Left lobe of liver (tissue), 2 donors: ENCODE results near the gene TM4SF4. TPM values are rescaled to one million over a fixed set of nuclear protein-coding genes. Genes with fewer than 3 reads are reported as not detected.

Experiments used
- ATAC-seq: fragments of 200-7000 bp; cut with Tn5 transposase; one replicate; pipeline ENCODE4 v1.9.1; 2020; ENCODE audit warnings: mild to moderate bottlenecking, moderate library complexity
- DNase-seq: peaks from one replicate; pipeline ENCODE4 v3.0.0-alpha.2; 2020; ENCODE audit warnings: low spot score
- total RNA-seq: library from RNA; stranded (reverse); gene quantifications from one replicate; pipeline ENCODE4 v1.2.1, GENCODE V29; 2021
- donor health status: DM: no; HTN: no; CAD: no; lungs with moderate emphysema.
- donor health status: DM: no; HTN: yes; CAD: no.

TM4SF4 gene
- total RNA-seq, 1 donor from 2014 or later = 220 TPM

DNA sequence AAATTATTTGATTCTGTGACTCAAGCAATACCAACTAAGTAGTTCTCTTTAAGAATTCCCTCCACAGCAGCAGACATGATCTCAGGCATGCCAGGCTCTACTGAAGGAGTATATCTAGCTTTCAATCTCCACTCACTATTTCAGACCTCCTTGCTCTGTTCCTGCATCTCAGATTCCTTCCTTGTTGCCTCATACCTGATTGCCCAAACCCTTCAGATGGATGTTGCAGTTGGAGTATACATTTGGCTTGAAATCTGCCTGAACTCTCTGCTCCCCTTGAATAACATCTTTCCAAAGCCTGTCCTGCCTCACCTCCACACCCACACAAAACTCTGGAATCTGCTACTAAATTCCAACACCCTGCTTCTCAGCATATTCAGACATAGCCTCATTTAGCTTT lies 19.8 kb upstream of the TM4SF4 start:
- DNase-seq = no peak
- ATAC-seq = no peak

DNA sequence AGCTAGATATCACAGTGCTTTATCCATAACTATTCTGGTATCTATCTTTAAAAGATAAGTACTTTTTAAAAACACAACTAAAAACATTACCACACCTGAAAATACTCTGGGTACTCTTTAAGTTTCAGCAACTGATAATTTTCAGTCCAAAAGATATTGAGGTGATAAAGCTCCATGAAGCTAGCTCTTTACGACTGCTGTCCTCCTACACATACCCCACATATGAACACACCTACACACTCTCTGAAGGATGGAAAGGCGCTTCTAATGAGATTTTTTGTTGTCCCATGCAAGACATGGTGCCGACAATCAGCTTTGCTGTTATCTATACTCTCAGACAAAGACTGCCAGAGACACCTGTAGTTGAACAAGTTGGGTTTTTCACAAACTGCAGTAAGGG lies 19.1 kb upstream of the TM4SF4 start:
- ATAC-seq (no peak), DNase-seq (no peak)

DNA sequence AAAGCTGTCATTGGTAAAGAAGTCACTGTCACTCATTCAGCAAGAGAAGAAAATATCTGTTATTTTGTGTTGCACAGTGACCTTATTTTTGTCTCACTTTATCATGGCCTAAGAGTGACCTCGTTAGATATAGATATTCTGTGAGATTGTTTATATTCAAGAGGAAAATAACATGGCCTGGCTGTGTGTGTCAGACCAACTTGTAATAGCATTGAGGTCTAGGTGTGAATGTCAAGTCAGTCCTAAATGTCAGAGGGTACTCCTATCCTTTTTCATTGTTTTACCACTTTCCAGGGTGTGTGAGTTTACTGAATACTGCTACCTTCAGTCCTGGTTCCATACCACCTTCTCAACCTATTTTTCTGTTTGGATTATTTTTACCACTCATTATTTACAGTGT lies 18.5 kb upstream of the TM4SF4 start:
- DNase-seq (no peak), ATAC-seq (no peak)

DNA sequence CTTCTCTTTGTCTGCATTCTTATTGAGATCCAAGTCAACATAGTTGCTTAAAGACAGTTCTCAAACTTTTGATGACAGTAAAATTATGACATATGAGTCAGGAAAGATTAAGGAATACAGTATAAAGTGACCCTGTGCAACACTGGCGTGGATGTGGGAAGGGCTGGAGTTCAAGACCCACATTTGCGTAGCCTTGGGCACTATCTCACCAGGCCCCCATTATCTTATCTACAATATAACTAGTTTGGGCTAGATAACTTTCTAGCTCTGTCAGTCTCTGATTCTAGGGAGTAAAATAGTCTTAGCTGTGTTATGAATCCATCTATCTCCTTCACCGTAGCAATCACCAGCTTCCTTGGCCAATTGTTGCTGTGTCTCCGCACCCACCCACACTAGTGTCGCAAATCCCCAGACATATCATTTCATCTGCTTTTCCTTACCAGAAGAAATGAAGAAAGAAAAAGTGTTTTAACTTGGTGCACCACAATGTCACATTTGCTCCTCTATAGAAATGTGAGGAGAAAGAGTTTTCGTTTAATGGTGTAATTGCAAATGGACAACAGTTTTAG lies 14.9 kb upstream of the TM4SF4 start:
- ATAC-seq = no peak
- DNase-seq = no peak

DNA sequence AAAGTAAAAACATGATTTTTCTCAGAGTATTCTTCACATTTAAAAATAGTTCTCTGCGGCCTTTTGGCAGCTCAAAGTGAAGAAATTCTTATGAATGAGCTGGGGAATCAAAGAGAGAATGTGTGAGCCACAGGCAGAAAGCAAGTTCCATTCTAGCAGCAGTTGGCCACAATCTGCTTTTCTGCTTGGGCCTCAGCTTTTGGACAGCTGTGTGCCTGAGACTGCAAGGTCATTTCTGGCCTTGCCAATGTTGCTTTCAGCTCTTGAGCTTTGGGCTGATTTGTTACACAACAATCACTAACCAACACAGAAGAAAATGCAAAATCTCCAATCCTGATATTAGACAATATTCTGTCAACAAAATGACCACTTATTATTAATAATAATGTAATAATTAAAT lies 14.4 kb upstream of the TM4SF4 start:
- DNase-seq (no peak), ATAC-seq (peak; percentile 91)

DNA sequence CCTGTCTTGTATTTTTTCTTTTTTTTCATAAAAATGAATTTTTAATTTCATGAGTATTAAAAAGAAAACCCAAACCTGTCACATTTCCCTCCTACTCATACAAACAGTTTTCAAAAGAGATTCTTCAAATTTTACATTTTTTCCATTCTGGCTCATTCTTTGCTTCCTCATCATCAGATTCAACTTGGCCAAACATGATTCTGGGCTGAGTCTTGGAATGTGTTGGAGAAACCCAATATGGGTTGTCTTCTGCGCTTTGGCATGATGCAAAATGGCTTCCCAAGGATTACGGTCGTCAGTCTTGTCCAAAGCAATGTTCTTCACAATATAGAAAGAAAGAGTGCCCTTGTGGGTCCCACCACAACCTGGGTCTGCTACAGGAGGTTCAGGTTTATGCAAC lies 12.4 kb upstream of the TM4SF4 start:
- no peak for ATAC-seq
- DNase-seq = no peak

DNA sequence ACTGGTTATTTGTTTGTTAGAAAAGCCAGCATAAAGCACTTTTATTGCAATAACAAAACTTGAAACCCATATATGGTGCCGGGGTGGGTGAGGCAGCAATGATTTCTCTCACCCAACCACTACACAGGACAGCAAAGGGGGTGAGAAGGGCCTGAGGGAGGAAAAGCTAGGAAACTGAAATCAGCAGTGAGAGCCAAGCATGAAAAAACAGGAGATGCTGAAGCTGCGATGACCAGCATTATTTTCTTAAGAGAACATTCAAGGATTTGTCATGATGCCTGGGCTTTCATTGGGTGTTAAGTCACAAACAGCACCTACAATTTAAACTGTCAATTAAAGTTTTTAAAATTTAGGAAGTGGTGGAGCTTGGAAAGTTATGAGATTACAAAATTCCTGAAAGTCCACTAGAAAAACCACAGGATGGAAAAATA lies 11.9 kb upstream of the TM4SF4 start:
- DNase-seq (no peak), ATAC-seq (no peak)

DNA sequence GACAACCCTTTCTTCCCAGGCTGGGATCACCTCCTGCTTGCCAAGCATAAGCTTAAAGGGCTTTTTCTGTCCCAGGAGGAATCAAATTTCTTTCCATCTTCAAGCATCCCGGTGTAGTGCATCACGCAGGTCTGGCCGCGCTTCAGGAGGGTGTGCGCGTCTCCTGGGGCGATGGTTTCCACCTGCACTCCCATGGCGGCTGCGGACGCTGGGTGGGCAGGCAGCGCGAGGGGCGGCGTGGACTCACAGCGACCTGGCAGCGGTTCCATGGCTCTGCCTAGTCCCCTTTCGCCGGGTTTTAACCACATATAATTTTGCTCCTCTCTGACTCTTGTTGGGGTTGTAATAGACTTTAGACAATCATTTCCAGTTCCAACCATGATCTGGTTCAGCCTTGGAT lies 10.6 kb upstream of the TM4SF4 start:
- DNase-seq (no peak), ATAC-seq (no peak)

DNA sequence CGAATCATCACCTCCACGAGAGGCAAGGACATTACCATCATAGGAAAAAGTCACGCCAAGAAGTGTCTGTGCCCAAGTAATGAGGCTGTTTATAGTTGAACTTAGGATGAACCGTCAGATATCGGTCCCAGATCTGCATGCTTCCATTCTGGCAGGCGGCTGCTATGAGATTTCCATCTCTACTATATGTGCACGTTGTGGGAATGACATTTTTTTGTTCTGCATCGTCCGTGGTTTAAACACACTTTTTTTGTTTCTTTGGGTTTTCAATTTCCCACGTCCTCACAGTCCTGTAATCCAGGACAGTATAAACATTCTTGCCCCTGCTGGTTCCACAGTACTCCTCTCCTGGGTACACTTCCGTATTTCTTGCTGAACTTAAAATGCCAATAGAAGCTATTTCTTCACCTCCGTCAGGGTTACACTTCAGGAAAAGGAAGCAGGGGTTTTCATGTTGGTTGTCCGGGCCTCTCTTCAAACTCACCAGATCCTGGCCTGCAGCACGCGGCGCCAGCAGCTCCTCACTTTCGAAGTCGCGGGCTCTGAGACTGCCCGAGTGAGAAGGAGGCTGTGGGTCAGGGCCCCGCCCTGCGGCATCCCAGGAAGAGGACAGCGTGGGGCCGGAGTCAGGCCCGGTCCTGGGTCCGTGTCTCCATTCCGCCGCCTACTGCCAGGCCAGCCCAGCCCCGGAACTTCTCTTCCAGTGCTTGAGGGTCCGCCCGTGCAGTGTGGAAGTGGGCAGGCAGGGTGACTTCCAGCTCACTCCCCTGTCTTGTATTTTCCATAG lies 9.8 kb upstream of the TM4SF4 start:
- DNase-seq (no peak), ATAC-seq (no peak)

DNA sequence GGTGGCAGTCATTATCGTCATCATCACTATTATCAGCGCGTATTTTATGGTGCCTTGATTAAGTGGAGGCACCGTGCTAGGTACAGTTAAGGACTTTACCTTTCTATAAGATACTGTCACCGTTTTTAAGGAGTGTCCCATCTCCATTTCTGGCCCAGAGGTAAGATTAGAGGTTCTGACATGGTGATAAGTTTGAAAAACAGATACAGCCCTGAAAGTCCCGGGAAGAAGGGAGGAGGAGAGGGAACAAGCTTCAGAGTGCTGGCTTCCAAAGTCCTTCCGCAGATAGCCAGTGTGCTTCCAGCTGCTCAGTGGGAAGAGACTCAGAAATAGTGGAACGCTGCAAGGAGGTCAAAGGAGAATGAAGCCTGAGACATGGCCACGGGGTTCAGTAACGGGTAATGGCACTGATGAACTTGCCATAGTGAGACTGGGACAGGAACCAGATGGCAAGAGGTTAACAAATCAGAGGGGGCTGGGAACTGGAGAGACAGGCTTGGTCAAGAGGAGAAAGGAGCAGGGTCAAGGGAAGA lies 9.1 kb upstream of the TM4SF4 start:
- DNase-seq = no peak

DNA sequence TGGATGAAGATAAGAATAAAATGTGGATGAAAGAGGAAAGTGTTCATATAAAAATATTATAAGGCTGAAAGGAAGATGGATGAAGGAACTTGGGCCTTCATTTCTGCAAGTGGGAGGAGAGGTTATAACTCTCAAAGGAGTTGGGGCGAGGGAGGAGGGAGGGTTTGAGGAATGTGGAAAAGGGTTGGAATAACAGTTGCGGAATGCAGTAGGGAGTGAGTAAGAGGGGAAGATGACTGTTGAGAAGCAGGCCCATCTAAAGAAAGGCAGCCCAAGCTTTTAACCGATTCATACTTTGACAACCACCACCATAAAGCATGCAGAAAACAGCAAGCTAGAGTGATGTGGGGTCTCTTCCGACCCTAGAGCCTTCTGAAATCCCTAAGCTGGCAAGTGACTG lies 8.3 kb upstream of the TM4SF4 start:
- ATAC-seq = no peak
- DNase-seq = no peak

More for the DNA sequence above, 9.1 kb upstream of the TM4SF4 start:
- no peak for ATAC-seq

DNA sequence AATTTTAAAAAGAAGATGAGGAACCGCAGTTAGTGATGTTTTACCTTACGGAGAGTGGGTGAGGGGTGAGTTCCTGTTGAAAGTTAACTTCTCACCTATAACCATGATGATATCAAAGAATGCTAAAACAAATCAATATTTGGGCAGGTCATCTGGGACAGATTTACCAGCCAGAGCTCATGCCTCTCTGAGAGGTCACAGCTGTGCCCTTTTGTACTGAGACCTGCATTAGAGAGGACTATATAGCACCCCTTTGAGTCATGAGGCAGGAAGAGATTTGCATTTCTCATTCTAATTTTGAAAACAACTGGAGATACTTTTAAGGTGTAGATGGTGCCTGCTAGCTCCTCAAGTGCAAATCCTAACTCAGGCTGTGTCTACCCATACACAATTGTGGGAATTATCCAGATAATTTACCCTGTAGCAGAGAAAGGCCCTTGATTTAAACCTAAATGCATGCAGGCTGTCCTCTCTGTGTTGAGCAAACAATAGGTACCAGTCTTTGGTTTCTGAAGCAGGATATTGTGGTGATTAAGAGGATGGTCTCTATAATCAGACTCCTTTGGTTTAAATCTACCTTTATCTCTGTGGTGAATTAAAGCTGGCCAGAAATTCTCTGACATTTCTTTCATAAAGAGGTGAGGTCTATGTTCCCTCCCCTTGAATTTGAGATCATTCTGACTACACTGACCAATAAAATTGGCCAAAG lies 5.8 kb upstream of the TM4SF4 start:
- DNase-seq (peak; percentile 80), ATAC-seq (peak; percentile 94)

DNA sequence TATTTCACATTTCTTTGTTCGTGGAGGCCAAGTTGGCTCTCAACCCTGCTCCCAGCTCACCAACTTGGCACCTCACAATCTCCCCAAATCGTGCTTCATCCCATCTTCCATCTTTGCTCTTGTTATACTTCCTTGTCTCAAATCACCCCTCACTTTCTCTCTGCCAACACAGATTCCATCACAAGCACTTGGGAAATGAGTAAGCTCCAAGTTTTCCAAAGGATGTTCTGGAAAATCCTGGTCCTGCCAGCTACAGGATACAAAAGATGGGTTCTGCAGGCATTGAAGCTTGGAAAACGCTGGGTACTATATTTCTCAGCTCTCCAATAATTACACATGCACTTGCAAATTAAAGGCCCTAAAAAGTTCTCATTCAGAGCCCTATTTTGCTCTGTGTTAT lies 4.1 kb upstream of the TM4SF4 start:
- DNase-seq (no peak), ATAC-seq (no peak)

DNA sequence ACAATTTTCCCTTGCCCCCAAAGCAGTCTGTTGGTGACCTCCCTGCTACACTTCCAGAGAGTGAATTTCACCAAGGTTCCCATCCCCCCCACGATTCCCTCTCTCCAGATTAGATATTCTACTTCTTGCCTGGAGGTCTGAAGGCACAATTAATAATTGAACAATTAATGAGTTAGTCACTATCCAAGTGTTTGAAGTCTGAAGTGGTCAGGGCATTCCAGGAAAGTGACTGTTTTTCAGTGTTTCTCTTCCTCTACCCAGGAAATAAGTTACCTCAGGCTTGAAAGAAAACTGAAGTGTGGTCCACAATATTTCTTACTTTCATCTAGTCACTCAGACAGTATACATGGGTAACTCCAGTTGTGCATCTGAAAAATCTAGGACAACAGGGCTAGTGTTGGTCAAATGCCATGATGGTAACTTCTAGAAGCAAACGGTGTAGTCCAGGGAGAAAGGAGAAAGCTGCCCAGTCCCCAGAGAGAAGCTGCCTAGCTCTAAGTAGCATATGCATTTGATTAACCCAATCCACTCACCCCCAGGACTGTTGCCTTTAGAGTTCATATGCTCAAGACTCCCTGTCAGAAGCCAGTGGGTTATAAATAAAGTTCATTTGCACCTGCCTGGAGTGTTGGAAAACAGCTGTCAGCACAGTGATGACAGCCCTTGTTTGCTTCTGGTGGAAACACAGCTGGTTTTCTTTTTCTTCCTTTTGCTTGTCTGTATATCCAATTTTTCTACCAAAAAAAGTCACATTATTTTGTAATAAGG lies 2.3 kb upstream of the TM4SF4 start:
- DNase-seq = no peak
- ATAC-seq = no peak

DNA sequence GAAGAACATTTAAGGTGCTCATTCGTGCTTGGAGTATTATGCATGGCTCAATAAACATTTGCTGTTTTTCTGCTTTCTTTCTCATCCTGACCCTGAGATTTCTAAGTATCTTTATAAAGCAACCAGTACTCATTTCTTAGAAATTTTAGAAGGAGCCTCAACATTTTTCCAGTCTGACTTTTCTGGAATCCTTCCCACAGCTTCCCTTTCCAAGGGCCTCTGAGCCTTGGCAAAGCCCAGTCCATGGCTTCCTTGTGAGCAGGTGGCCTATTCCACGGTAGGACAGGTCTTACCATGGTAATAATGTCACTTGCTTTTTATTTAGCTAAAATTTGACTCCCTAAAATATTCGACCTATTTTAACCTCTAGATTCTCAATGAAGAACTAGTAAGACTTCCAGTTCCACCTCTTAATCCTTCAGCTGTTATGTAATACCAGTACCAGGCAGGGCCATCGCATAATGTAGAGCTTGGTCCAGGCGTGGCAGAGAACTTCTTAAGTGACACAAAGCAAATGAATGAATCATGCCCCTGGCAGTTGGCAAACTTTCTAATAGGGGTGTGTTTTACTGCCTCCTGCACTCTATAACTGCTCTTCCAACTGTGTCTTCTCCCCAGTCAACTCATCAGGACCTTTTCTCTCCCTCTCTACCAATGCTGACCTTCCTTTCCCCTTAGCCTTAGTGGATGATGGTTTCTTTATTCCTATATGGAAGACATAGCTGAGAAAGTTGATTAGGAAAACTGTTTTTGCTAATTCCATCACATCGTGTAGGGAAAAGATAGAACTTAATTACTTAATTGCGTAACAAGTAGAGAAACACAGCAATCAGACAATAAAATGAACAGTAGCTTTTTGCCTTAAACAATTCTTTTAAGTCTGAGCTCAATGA lies 894 bp upstream of the TM4SF4 start:
- DNase-seq (no peak), ATAC-seq (peak; percentile 38)

DNA sequence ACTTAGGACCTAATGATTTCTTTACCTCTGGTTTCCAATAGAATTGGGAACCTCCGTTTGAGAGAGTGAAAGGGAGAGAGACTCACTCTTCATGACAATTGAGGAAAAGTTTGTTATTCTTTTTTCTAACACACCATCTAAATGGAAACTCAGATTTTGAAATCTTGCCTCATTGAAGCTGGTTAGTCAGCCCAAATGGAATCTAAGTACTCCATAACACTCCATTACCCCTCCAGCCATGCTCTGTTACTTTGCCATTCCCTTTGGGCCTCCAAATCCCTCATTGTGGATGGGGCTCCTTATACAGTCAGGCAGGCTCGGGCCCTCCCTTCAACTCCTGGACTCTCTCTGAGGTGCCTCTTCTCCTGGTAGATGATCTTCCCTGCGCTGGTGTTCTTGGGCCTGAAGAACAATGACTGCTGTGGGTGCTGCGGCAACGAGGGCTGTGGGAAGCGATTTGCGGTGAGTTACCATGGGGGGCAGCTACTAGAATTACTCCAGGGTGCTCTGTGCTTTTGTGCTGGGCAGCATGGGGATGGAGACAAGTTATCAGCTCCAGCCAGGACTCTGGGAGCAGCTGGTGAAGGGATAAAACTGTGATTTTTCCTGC lies 1.1 kb downstream of the TM4SF4 start:
- DNase-seq (no peak), ATAC-seq (peak; percentile 15)

DNA sequence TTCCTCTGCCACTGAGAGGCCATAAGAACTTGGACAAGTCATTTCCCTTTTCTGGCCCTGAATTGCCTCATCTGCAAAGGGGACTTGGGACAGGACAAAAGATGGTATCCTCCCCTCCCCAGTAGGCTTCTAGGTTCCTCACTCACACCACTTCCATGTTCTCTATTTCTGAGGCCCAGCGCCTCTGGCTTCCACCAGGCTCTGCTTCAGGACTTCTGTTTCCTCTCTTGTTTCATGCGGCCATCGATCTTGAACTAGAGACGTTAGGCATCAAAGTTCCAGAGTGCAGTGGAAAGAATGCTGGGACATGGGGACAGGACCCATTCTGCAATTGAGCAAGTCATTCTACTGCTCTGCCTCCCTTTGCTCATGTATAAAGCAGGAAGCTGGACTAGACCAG lies 1.7 kb downstream of the TM4SF4 start:
- DNase-seq (peak; percentile 75), ATAC-seq (peak; percentile 60)

DNA sequence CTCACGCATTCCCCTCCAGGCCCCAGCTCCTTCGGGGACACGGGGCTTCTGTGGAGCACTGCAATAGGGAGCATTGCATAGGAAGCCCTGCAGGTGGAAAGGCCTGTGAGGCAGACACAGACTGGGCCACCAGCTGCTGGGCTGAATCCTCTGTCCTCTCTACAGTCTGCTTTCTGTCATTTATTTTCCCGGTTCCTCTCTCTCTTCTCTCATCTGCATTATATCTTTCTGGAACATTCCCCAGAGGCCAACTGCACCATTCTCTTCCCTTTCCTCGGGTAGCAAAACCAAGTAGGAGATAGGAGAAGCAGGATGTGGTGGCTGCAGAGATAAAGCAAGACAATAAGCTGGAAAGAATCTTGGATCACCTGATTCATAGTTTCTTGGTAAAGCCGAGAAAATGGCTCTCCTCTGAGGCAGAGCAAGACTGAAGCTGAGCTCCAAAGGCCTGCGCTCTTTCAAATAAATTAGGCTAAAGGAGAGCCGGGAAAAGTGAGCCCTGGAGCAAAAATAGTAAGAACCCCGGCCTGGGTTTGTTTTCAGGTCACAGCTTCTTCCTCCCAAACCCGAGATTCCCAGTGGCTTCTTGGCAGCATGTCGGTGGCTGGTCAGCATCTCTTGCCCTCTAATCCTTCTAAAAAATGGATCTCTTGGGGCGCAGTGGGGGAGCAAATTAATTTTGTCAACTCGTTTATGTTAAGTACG lies 5.3 kb downstream of the TM4SF4 start:
- ATAC-seq (no peak), DNase-seq (no peak)
